Stomach (tissue), 9 donors: ENCODE data around the gene CHKB. TPM values are rescaled to one million over a fixed set of nuclear protein-coding genes. Genes with fewer than 3 reads are reported as not detected.

Source experiments
- DNase-seq, 2 donors: peaks; one replicate each; pipeline versions ENCODE4 v3.0.0 to v3.0.0-alpha.2; 2013 to 2019
- H3K27ac ChIP-seq, 5 donors: fragments of 200-600 bp in 4 of 5; sonication (generic) in 4 of 5; one replicate each; pipeline ENCODE4 v1.5.1; 2013 to 2019; ENCODE audit warnings: mild to moderate bottlenecking in 1 of 5, moderate library complexity in 1 of 5
- H3K27me3 ChIP-seq, 3 donors: fragments of 200-600 bp; sonication (generic); one replicate each; pipeline ENCODE4 v1.5.1; 2017 to 2019; ENCODE audit warnings: mixed run types in 1 of 3
- H3K36me3 ChIP-seq, 4 donors: fragments of 200-600 bp; sonication (generic); 1 replicate in 3 of 4; 2 replicates in 1 of 4; pipeline ENCODE4 v1.5.1; 2016 to 2019
- H3K4me1 ChIP-seq, 4 donors: fragments of 200-600 bp; sonication (generic); one replicate each; pipeline ENCODE4 v1.5.1; 2016 to 2019
- H3K4me3 ChIP-seq, 4 donors: fragments of 200-600 bp; sonication (generic) in 3 of 4; one replicate each; pipeline ENCODE4 v1.5.1; 2016 to 2019; ENCODE audit warnings: mild to moderate bottlenecking in 1 of 4
- H3K9me3 ChIP-seq, 4 donors: fragments of 200-600 bp; sonication (generic); one replicate each; pipeline ENCODE4 v1.5.1; 2016 to 2019
- EP300 ChIP-seq: sonication (generic); formaldehyde crosslinking; IDR thresholded peaks from one replicate; pipeline ENCODE4 v1.6.1; 2017; ENCODE audit warnings: antibody characterized with exemption
- POLR2A ChIP-seq, 4 donors: fragments of 450-650 bp; IDR thresholded peaks; one replicate each; pipeline ENCODE4 v1.6.1; 2016; ENCODE audit warnings: antibody characterized with exemption in 4 of 4, control low read depth in 2 of 4, mild to moderate bottlenecking in 1 of 4, moderate library complexity in 1 of 4
- POLR2AphosphoS5 ChIP-seq, 3 donors: sonication (generic); formaldehyde crosslinking; IDR thresholded peaks; one replicate each; pipeline ENCODE4 v1.6.1; 2016; ENCODE audit warnings: antibody characterized with exemption in 3 of 3
- WGBS, 5 donors: extraction: QIAGEN DNeasy Blood & Tissue Kit in 3 of 5; methylation state at CpG; one replicate each; pipeline versions ENCODE4 v1.1.5 to v1.1.7; 2013 to 2018; 5-methylcytosine and 5-hydroxymethylcytosine counted together
- intact Hi-C: fragments of 100-400 bp; cut with DNase I; formaldehyde crosslinking; loops from one replicate; pipeline ENCODE4 v1.15.1; 2023; ENCODE audit warnings: low total_unique reads
- polyA plus RNA-seq, 3 donors: library from polyadenylated mRNA; stranded (reverse); fragments of 200-250 nt; gene quantifications; one replicate each; pipeline ENCODE4 v1.2.3, GENCODE V29; 2013
- total RNA-seq, 5 donors: library from RNA; depleted of rRNA; stranded (reverse); fragments of >200 nt; gene quantifications; one replicate each; pipeline versions ENCODE4 v1.1.0 to v1.2.3, GENCODE V29; 2014 to 2016
- TF ChIP-seq, protein P1 (sequence below), 7 experiments: fragments of 450-650 bp in 4 of 7; fragments of 200-600 bp in 3 of 7; sonication (generic) in 3 of 7; IDR thresholded peaks; one replicate each; pipeline ENCODE4 v1.5.1; 2016 to 2019; ENCODE audit warnings: antibody characterized with exemption in 7 of 7, control low read depth in 2 of 7, mild to moderate bottlenecking in 1 of 7
- donor health status: healthy with polysubstance abuse.
- donor health status: Bipolar disorder and iron deficiency.
- donor health status: healthy.

Gene CHKB
- total and polyA plus RNA-seq, 8 donors = 31.9 to 283 (median 118) TPM

DNA sequence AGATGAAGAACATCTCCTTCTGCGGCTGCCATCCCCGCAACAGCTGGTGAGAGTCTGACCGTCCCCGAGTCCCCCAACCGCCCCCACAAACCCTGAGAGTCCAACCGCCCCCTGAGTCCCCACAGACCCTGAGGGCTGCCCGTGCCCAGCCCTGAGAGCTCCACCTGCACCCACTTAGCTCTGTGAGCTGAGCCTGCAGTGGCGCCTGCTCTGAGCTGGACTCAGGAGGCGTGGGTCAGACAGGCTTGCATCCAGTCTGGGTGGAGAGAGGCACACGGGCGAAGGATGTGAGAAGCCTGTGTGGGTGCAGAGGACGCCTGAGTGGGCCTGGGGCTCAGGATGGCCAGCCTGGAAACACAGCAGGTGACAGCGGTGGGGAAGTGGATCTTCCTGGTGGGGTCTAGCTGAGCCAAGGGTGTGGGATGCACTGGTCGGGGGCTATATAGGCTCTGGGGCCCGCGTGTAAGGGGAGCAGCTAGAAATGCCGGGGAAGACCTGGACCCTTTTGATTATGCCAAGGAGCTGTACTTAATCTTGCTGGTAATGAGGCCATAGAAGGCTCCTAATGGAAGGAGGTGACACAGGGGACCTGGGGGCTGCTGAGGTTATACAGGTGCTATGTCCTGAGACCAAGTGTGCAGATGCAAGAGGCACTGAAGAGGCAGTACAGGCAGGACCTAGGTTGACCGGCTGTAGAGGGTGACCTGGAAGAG lies 24.5 kb upstream of the CHKB start:
- H3K9me3 ChIP-seq = no peaks in the 10 kb centered on the region
- TF ChIP-seq POLR2AphosphoS5 (IDR thresholded peaks at IDR 0.05) = no peak
- TF ChIP-seq, protein P1, sequence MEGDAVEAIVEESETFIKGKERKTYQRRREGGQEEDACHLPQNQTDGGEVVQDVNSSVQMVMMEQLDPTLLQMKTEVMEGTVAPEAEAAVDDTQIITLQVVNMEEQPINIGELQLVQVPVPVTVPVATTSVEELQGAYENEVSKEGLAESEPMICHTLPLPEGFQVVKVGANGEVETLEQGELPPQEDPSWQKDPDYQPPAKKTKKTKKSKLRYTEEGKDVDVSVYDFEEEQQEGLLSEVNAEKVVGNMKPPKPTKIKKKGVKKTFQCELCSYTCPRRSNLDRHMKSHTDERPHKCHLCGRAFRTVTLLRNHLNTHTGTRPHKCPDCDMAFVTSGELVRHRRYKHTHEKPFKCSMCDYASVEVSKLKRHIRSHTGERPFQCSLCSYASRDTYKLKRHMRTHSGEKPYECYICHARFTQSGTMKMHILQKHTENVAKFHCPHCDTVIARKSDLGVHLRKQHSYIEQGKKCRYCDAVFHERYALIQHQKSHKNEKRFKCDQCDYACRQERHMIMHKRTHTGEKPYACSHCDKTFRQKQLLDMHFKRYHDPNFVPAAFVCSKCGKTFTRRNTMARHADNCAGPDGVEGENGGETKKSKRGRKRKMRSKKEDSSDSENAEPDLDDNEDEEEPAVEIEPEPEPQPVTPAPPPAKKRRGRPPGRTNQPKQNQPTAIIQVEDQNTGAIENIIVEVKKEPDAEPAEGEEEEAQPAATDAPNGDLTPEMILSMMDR (IDR thresholded peaks at IDR 0.05) = no peak
- TF ChIP-seq POLR2A (IDR thresholded peaks at IDR 0.05) = no peak
- no peak for TF ChIP-seq EP300
- DNase-seq = no peak
- H3K4me3 ChIP-seq = no peak overlapping the region
- peaks cover 0 to 7% (median under 1%) of the 10 kb centered on the region in 4 donors for H3K4me1 ChIP-seq
- H3K36me3 ChIP-seq = no peaks in the 10 kb centered on the region
- peaks cover 0 to 97% (median 19%) of the 10 kb centered on the region in 3 donors for H3K27me3 ChIP-seq
- no peak overlapping the region for H3K27ac ChIP-seq
- intact Hi-C loops = no loop called here
- 71 to 86% (median 77%) methylated on average over 14 to 18 of the region's 18 CpGs for WGBS, 5 donors

DNA sequence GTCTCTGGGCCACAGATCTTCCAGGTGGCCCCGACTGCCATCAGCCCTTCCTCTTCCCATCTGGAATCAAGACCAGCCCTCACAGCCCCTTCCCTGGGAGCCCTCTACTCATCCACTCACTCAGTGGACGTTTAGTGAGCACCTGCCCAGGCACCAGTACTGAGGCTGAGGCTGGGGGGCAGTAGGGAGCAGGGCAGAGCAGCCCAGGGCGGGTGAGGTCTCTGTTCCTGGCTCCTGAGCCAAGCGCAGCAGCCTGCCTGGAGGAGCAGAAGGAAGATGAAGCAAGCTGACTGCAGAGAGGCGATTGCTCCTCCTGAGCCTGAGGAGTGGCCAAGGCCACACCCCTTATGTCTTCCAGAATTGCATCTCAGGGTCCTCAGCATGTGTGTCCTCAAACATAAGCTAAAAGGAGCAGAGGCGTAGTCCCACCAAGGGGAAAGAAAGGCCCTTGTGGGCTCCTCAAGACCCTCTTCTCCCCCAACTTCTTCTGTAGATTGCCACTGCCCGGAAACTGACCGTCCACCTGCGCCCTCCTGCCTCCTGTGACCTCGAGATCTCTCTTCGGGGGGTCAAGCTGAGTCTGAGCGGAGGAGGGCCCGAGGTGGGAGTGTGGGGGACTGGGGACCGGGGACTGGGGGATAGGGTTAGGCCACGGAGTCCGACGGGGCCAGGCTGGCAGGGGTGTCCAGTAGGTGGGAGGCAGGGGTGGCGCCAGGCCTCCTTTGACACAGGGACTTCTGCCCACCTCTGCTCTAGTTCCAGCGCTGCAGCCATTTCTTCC lies 23.7 kb upstream of the CHKB start:
- peaks cover 0 to 97% (median 20%) of the 10 kb centered on the region in 3 donors for H3K27me3 ChIP-seq
- no peak for DNase-seq
- no peaks in the 10 kb centered on the region for H3K36me3 ChIP-seq
- intact Hi-C loops = no loop called here
- H3K27ac ChIP-seq = no peak overlapping the region
- no peaks in the 10 kb centered on the region for H3K9me3 ChIP-seq
- 69 to 83% (median 78%) methylated on average over 15 to 19 of the region's 19 CpGs for WGBS, 5 donors
- no peak for TF ChIP-seq POLR2A (IDR thresholded peaks at IDR 0.05)
- TF ChIP-seq POLR2AphosphoS5 (IDR thresholded peaks at IDR 0.05) = no peak
- TF ChIP-seq, protein P1 (IDR thresholded peaks at IDR 0.05) = no peak
- no peak for TF ChIP-seq EP300
- H3K4me3 ChIP-seq = no peak overlapping the region
- H3K4me1 ChIP-seq = peaks cover 0 to 10% (median under 1%) of the 10 kb centered on the region in 4 donors

DNA sequence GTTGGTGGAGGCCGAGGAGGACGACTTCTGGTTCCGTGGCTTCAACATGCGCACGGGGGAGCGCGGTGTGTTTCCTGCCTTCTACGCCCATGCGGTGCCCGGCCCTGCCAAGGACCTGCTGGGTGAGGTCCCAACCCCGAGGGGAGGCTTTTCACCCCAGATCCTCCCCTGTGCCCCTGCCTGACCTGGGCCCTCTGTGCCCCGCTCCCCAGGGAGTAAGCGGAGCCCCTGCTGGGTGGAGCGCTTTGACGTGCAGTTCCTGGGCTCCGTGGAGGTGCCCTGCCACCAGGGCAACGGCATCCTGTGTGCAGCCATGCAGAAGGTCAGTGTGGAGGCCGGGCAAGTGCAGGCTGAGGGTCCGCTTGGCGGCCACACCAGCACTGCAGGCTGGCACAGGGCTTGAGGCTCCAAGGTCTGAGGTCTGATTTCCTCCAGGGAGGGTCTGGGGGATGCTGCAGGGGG lies 23.0 kb upstream of the CHKB start:
- Histone ChIP-seq H3K36me3 (no peaks in the 10 kb centered on the region), H3K4me1 (peaks cover 3 to 17% (median 6%) of the 10 kb centered on the region in 4 donors), H3K27me3 (peaks cover 0 to 97% (median 27%) of the 10 kb centered on the region in 3 donors), H3K27ac (no peak overlapping the region), H3K4me3 (no peak overlapping the region), H3K9me3 (no peaks in the 10 kb centered on the region)
- TF ChIP-seq POLR2A (IDR thresholded peaks at IDR 0.05) (no peak), EP300 (no peak), POLR2AphosphoS5 (IDR thresholded peaks at IDR 0.05) (no peak)
- TF ChIP-seq, protein P1 (IDR thresholded peaks at IDR 0.05) = no peak
- no peak for DNase-seq
- intact Hi-C loops = no loop called here
- WGBS, 5 donors = 75 to 88% (median 87%) methylated on average over 13 to 20 of the region's 20 CpGs

DNA sequence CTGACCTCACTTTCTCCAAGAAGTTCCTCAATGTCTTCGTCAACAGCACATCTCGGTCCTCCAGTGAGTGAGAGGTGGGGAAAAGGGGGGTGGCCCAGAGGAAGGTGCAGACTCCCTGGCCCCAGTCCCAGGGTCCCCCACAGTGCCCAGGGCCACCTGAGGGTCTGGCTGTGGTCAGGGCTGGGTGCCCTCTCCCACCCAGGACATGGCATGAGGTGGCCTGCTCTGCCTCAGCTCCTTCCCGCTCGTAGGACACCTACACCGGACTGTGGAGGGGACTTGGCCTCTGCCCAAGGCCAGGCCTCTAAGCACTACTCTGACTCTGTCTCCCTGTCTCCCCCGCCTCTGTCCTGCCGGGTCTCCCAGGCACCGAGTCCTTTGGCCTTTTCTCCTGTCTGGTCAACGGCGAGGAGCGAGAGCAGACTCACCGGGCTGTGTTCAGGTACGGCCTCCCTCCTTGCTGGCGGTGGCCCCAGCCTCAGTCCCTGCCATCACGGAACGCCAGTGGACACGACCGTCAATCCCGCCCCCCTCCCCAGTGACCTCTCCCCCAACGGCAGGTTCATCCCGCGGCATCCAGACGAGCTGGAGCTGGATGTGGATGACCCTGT lies 22.5 kb upstream of the CHKB start:
- H3K27me3 ChIP-seq = peaks cover 0 to 97% (median 31%) of the 10 kb centered on the region in 3 donors
- no peak overlapping the region for H3K4me3 ChIP-seq
- DNase-seq = no peak
- H3K4me1 ChIP-seq = peaks cover 7 to 22% (median 10%) of the 10 kb centered on the region in 4 donors
- no peak overlapping the region for H3K27ac ChIP-seq
- H3K36me3 ChIP-seq = no peaks in the 10 kb centered on the region
- no peaks in the 10 kb centered on the region for H3K9me3 ChIP-seq
- TF ChIP-seq EP300 (no peak), POLR2A (IDR thresholded peaks at IDR 0.05) (no peak), POLR2AphosphoS5 (IDR thresholded peaks at IDR 0.05) (no peak)
- TF ChIP-seq, protein P1 (IDR thresholded peaks at IDR 0.05) = no peak
- intact Hi-C loops = no loop called here
- WGBS, 5 donors = 81 to 85% (median 84%) methylated on average over 20 to 23 of the region's 23 CpGs
